ENCODE results near the gene MN1.

MN1 gene

GRCh38 chr22:27839057-27839660 is 37.6 kb upstream of the MN1 start:
- CTCF ChIA-PET: interaction anchor here (1.3 kb wide), 1 partner anchor 14 kb away, joined by 3 read pairs; no protein-coding TSS in a partner anchor
- no peak for DNase-seq (ENCODE audit: extremely low spot score)
- POLR2A ChIA-PET: no interaction called here
- TF ChIP-seq CTCF (IDR thresholded peaks at IDR 0.05; ENCODE audit: control extremely low read depth, extremely low read depth, low read depth, missing control alignments): no peak

- no peak for TF ChIP-seq CTCF (IDR thresholded peaks at IDR 0.05; ENCODE audit: control extremely low read depth, extremely low read depth, low read depth, missing control alignments)
- CTCF ChIA-PET: no interaction called here
- POLR2A ChIA-PET: no interaction called here
- DNase-seq (ENCODE audit: extremely low spot score): no peak
Observed at GRCh38 chr22:27836181-27836580, 34.6 kb upstream of the MN1 start.

DNA sequence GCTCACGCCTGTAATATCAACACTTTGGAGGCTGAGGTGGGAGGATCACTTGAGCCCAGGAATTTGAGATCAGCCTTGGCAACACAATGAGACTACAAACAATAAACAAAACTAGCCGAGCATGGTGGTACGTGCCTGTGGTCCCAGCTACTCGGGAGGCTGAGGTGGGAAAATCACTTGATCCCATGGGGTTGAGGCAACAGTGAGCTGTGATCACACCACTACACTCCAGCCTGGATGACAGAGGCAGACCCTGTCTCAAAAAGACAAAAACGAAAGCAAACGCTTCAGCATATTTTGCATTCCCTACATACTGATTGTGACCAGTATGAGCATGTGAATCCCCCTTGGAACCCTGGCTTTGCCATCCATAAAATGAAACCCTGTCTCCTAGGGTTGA is 33.9 kb upstream of the MN1 start:
- POLR2A ChIA-PET: no interaction called here
- DNase-seq (ENCODE audit: extremely low spot score): no peak
- TF ChIP-seq CTCF (IDR thresholded peaks at IDR 0.05; ENCODE audit: control extremely low read depth, extremely low read depth, low read depth, missing control alignments): no peak
- CTCF ChIA-PET: no interaction called here

DNA sequence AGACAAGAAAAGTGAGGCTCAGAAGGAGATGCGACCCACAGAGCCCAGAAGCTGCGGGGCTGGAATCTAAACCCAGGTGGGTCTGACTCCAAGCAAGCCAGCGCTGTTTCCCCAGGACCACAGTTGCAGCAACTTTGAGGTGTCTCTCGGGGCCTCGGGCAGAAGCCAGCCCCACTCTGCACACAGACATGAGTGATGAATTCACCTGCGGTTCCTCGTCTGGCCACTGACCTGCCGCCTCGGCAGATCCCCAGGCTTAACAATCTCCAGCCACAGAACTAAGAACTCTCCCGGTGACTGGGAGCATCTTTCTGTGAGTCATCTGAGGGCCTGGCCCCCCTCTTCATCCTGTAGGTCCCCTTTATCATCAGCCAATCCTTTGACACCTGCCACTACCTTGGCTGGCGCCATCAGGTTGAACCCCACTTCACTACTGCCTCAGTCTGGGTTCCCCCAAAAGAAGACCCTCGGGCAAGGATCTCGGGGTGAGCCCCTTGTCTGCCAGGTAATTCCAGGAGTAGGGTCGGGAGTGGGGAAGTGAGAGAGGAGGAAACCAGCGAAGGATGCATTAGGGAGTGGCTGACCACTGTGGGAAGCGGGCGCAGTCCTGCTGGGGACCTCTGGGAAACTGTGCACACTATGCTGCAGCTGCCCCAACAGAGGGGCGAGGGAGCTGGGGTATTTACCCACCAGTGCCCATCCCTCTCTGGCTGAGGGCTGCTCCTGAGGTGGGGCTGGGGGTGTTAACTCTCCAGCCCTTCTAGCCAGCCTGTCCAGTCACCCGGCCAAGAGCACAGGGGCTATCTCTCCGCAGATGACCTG is 33.0 kb upstream of the MN1 start:
- no peak for DNase-seq (ENCODE audit: extremely low spot score)
- TF ChIP-seq CTCF (IDR thresholded peaks at IDR 0.05; ENCODE audit: control extremely low read depth, extremely low read depth, low read depth, missing control alignments): no peak
- POLR2A ChIA-PET: no interaction called here
- CTCF ChIA-PET: no interaction called here

DNA sequence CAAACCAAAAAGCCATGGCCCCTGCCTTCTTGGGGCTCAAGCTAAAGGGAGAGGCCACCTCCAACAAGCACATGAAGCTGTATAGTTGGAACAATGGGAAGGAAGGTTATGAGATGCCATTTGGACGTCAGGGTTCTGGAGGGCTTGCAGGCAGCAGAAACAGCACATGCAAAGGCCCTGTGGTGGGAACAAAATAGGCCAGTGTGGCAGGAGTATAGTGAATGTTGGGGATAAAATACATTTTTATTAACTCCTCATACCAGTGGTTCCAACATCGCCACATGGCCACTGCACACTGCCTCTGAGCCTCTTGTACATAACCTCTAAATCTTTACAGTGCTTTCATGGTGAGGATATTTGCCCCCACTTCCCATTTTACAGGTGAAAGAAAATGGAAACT is 32.2 kb upstream of the MN1 start:
- no peak for DNase-seq (ENCODE audit: extremely low spot score)
- ChIA-PET POLR2A (no interaction called here), CTCF (no interaction called here)
- no peak for TF ChIP-seq CTCF (IDR thresholded peaks at IDR 0.05; ENCODE audit: control extremely low read depth, extremely low read depth, low read depth, missing control alignments)

- no peak for TF ChIP-seq CTCF (IDR thresholded peaks at IDR 0.05; ENCODE audit: control extremely low read depth, extremely low read depth, low read depth, missing control alignments)
- DNase-seq (ENCODE audit: extremely low spot score): no peak
- ChIA-PET POLR2A (no interaction called here), CTCF (no interaction called here)
Observed at GRCh38 chr22:27832606-27833005, 31.1 kb upstream of the MN1 start.

Data from GM10248 (cell line).